HG02852 (cell line): ENCODE results near the gene LPP.

Experiments used
- ATAC-seq: cut with Tn5 transposase; IDR thresholded peaks from one replicate; pipeline ENCODE4 v1.9.1; 2021; ENCODE audit warnings: mild to moderate bottlenecking, moderate library complexity; ENCODE audit not compliant: unreplicated experiment

Gene LPP

DNA sequence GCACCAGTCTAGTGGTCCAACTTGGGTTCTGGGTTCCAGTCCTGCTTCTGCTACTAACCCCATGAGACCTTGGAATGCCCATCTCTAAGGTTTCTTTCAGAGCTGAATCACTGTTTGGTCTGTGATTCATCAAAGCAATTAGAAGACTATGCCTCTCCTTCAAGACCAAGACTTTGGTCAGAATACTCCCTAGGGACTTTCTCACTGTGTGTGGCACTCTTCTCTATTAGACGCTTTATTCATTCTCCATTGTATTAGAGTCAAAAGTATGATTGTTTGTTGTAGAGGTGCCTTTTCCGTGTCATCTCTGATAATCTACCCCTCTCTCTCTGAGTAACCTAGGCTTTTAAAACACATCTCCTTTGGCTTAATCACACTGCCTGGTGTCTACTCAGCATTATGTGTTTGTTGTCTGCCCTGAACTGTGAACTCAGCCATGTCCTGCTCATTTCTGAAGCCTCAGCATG, 90.5 kb downstream of the LPP start:
- no peak for ATAC-seq

DNA sequence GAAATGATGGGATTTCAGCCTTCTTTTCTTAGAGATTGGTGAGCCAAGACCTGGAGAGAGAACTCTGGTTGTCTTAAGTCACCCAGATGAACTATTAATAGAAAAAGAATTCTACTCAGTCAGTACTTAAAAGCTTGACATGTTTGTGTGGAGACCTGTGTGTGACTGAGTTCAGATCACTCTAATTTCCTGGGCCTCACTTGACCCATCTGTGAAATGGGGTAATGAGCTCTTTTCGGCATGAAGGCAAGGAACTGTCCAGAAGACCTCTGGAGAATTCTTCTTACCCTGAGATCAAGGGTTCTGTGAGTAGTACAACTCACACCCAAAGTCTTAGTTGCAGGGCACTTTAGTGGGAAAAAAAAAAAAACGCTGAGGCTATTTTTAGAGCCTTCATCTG, 92.9 kb downstream of the LPP start:
- ATAC-seq: no peak

DNA sequence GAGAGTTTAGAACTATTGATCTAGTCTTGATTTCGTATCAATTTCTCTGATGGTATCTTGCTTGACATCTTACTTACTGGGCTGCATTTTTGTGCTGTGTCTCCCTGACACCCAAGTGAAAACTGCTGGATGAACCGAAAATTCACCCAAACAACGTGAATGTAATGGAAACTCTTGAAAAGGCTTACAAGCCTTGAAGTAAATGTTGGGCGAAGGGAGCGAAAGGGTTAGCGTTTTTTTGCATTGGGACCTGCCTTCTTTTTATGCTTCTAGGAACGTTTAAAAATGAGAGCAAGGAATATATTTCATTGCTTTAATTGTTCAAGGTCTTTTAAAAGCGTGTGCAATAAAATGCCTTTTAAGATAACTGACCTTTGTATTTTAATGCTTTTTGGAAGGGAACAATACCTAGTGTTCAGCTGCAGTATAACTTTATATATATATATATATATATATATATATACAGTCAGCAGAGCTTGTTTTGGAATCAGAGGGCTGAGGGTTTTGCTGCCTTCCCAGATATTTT, 94.1 kb downstream of the LPP start:
- no peak for ATAC-seq

DNA sequence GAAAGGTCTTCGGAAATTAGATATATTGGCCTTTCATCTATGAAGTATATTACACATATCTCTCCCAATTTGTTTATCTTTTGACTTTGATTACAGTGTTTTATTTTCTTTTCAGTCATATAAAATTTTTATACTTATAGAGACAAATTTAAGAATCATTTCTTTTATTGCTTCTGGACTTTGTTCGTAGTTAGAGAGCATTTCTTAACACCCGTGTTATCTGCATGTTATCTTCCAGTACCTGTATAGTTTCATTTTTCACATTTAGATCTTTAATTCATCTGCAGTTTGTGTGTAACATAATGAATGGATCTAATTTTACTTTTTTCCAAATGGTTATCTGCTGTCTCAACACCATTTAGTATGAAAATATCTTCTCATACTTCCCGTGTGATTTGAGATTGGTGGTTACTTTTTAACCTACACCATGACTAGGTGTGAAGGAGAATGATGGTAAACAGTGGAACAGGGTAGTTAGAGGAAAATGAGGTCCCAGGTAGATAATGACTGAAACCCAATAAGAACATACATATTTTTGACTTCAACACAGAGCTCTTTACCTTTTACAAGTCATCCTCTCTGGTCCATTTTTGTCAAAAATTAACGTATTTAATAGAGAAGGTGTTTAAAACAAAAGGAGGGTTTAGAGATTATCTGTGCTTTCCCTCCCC, 99.3 kb downstream of the LPP start:
- no peak for ATAC-seq

DNA sequence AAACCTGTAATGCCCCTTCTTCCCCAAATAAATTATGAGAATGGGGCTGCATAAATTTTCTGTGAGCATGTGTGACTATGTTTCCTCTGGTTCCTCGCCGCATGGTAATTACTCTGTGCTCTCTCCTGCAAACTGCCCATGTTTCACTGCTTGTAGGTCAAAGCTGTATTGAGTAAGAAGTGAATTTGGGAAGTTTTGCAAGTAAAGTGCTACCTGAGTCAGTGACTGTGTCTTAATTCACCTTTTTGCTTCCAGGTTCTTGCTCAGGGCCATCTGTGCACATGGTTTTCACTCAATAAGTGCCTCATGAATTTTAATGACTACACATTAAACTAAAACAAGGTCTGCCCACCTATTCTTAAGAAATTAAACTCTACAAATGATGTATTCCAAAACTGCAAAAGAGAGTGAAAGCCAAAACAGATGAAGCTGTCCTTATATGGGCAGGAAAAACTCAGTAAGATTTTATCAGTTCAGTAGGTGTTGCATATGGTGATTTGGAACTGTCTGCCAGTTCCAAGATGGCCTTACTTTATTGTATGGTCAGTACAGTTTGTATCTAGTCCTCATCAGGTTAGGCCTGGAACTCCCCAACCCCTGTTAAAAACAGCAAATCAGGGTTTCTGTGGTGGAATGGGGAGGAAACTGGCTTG, 100.0 kb downstream of the LPP start:
- ATAC-seq: no peak

DNA sequence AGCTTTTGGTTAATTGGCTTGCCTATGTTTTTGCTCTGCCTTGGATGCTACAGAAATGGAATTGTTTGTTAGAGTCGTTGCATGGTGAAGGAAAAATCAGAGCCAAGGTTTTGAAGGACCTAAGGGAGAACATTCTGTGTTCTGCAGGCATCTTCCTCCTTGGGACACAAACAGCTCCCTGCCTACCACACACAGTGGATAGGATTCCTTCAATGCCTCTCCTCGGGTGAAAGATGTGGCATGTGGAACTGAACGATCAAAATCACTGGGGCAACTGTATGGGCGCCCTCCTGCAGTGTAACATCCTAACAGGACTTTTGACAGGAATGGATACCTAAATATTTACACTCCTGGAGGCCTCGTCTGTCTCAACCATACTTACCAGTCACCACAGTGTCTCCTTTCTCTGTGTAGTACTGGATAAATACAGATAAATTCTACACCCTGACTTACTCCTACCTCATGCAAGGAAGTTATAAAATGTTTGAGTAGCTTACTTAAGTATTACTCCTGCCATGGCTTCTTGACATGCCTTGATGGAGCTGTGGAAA, 100.6 kb downstream of the LPP start:
- no peak for ATAC-seq

DNA sequence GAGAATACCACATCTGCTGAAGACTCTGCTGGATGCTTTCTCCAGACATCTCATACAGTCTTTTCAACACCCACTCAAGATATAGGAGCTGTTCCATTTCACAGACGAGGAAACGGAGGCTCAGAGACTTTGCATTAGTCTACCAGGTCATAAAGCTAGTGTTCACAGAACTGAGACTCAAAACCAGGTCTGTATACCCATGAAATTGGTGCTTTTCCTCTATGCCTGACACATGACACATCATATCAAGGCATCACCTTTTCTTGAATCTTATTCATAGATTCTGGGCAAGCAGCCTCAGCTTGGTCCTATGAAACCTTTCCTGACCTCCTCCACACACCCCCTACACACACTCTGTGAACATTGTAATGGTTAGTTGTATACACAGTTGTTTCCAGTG, 101.2 kb downstream of the LPP start:
- ATAC-seq: no peak

DNA sequence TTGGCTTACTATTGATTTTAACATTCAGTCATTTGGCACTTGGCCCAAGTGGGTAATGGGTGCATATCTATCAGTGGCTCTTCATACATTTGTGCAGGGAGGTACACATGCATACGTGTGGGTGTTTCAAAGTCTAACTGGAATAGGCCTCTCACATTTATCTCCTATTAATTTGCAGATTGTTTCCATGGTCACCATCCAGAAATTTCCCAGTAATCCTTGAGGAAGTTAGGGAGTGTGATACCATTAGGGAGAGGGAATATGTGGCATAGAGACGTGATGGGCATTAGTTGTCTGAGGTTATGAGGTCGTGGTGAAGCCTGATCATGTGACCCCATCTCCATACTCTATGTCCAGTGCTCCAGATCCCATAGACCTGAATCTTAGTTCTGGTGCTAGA, 102.8 kb downstream of the LPP start:
- no peak for ATAC-seq

DNA sequence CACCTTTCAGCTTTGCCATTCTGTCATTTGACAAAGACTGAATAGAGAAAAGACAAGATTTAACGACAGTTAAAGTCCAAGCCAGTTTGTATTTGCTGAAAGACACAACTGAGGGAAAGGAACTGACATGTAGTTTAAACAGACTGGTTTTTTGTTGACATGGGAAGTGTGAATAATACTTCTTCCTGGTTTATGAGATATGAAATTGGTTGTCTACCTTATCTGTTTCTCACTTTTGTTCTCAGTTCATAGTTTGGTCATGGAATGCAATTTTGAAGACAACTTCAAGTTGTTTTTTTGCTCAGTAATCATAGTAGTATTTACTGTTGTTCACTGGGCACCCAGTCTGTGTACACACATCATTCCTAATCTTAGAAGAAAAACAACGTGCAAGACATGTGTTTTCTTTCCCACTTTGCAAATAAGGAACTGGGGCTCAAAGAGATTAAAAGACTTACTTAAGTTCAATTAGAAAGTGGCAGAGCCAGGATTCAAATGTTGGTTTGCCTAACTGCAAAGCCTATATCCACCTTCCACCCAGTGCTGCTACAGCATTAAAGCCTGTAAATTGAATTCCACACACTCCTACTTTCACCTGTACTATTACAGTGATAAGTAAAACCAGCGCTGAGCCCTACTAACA, 103.5 kb downstream of the LPP start:
- ATAC-seq: no peak

DNA sequence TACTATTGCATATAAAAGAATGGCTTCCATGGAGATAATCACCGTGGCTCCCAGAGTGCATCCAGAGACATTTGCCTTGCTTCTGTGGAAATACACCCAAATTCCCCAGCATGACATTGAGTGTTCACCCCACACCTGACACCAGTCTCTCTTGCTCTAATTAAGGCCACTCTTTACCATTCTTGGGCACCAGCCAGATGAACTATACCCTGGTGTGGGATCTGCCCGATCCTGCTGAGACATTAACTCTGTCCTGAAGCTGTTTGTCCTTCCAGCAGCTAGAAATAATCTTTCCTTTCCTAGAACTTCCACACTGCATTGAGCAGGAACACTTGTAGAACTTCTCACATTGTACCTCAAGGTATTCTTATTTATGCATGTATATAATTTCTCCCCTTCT, 105.2 kb downstream of the LPP start:
- ATAC-seq: no peak

DNA sequence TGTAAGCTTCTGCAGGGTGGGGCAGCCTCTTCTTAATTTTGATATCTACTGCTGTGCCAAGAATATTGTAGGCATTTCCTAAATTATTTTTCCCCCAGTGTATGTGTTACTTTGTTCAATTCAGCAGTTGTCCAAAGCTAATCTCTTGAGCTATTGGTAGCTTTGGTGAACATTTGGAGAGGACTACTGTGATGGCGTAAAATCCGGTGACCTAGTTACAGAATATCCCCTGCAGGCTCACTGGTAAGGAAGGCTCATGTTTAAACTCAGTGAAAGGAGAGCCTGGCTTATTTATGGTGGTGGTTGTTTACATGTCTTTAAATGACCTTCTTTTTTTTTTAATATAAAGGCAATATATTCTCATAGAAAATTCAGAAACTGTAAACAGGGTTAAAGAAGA, 105.6 kb downstream of the LPP start:
- no peak for ATAC-seq

DNA sequence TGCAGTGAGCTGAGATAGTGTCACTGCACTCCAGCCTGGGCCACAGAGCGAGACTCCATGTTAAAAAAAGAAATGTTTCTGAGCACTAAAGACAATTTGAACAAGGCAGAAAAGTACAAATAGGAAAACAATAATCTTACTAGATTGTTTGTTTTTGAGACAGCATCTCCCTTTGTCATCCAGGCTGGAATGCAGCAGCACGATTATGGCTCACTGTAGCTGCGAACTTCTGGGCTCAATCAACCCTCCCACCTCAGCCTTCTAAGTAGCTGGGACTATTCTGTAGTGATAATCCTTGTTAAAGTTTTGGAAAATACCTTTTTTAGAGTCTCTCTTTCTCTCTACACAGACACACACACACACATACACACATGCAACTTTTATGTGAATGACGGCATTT, 107.1 kb downstream of the LPP start:
- no peak for ATAC-seq

DNA sequence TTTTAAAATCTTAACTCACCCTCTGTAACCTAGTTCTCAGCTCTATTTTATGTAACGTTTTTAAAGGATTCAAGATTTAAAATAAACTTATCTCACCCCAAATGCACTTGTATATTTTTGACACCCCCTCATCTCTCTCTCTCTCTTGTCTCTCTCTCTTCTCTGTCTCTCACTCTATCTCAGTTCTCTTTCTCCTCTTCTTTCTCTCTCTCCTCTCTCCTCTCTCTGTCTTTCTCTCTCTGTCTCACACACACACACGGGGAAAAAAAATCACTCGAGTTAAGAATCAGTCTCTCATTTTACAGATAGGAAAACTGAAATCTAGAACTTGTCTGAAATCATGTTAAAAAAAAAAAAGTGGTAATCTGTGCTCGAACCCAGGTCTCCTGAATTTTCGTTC, 108.5 kb downstream of the LPP start:
- no peak for ATAC-seq

DNA sequence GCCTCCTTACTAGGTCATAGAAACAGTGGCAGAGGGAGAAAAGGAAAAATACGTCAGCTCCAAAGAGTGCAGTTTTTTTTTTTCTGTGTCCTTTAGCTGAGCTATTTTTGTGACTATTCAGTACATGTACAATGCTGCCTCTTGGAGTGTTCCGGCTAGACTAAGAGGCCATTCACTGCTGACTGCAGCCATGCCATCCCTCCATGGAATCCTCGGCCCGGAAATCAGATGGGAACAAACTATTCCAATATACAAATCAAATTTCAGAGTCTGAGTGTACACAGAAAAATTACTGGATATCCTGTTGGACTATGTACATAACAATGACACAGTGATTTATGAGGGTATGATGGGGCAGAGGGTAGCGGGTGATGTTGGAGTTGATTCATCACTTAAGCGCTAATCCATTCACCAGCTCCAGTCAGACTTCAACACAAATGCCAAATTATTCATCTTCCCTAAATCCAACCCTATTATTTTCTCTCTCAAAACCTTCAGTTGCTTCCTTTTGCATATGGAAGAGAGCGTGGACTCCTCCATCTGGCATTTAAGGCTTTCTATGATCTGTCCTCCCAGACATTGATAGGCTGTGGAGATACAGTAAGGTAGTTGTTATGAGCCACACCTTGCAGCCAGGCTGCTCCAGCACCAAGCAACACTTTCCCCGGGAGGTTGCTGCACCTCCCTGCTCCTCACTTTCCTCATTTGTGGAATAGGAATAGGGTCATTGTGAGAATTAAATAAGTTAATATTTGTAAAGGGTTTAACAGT, 109.1 kb downstream of the LPP start:
- no peak for ATAC-seq

DNA sequence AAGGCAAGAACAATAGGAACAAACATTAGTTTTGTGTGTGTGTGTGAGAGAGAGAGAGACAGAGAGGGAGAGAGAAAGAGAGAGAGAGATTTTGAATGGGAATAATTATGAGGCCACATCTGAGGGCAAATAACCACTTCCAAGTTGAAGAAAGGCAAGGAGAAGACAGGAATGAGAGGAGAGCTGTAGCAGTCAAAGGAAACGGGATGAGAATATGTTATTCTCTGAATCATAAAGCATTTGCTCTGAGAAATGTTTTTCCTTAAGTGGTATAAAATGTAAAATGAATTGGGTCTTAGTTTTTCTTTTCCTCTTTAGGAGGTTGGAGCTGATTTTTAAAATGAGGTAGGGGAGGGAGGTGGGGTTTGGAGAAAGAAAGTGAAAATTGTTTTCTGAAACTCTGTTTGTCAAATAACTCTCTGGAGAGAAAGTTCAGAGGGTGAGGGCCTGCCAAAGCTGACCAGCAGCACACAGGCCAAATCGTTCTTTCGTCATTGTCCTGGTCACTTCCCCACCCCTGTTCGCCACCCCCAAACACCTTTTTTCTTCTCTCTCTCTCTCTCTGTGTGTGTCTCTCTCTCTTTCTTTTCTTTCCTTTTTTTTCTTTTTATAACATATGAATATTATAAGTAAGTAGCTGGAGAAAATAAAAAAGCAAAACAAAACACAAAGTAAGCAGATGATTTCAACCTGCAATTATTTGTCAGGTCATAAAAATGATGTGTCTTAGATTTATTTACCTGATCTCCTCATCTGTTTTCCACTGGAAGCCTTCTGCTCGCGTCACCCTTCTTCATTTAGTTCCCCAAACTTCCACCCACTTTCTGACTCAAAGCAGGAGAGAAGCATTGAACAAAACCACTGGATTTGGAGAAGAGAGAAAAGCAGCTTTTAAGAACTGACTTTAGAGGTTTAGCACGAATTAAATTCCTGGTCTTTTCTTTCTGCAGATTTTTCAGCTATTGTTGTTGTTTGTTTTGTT, 110.6 kb downstream of the LPP start:
- ATAC-seq: no peak

DNA sequence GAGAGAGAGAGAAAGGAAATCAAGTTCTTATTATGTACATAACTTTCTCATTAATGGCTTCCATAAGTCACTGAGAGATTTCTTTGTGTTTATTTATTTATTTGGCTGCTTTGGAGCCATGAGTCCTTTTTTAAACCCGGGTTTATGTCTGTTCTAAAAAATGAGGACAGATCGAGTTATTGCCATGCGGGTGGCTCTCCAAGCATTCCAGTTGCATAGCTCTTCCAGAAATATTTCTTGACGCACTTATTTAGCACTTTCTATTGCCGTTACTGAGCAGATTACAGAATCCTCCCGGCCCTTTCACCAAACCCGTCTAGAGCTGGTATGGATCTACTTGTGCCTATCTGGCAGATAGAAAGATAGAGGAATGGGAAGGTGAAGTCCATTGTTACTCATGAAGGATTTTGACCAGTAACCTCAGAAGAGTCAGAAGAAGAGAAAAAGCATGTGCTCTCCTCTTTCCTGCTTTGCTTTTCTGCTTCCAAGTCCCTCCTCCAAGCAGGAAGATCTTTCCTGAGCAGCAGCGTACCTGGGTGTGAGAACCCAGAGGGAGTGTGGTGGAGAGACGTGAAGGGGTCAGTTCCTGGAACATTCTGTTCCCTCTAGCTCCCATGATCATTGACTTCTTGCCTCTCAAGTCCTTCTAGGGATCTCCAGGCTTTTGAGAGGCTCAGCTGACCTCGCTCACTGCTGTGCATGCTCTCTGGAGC, 112.8 kb downstream of the LPP start:
- ATAC-seq: no peak

DNA sequence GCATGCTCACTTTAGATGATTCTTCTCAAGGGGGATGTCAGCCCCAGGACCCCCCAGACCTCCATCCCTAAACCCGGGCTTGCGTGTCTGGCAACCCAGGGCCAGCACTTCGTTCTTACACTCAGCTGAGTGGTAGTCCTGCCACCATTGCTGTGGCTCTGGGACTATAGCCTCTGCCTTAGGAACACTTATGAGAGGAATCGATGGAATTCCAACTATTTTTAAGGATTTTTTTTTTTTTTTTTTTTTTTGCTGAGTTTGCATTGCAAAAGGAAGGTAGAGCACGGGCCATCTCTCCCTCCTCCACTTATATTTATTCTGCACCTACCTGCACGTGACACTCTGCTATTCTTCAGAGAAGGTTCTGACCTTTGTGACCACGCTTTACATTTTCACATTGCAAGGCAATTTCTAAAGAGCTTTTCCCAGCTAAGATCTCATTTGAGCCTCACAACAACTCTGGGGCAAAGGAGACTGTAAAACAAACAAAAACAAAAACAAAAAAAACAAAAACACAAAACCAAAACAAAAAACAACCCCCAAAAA, 113.9 kb downstream of the LPP start:
- no peak for ATAC-seq

DNA sequence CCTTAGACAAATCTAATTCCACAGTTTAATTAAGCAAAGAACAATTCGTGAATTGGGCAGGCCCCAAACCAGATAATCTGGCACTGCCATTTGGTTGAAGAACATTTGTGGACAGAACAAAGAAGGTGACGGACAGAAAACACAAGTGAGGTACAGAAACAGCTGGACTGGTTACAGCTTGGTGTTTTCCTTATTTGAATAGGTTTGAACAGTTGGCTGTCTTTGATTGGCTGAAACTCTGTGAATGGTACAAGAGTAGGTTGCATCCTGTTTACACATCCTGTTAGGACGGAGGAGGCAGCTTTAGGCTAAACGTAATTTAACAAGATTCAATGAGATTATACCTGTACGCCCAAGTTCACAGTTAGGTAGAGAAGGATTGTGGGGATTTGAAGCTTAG, 114.4 kb downstream of the LPP start:
- no peak for ATAC-seq

DNA sequence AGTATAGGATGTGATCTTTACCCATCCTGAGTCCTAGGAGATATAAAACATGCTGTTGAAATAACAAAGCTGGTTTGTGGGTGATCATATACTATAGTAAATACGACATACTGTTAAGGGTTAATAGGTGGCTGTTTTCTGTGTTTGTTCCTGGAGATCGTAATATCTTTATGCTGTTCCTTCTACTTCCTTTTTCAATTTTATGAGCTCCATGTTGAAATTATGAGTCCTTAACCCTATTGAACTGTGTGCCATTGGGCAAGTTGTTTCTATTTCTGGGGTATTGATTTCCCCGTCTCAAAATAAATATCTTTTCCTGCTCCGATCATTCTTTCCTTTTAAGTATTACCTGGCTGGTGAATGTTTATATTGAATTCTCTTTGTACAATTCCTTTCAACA, 115.1 kb downstream of the LPP start:
- ATAC-seq: no peak
